SK-N-SH treated with all-trans-retinoic acid at 6 μM for 48 hours (cell line): ENCODE results near the gene CLINT1.
A peak's percentile ranks its signal among the peaks of the same experiment; 100 is the strongest.

Source experiments
- ATAC-seq: fragments of 200-7000 bp; cut with Tn5 transposase; 3 replicates; pipeline ENCODE4 v1.9.1; 2020; ENCODE audit warnings: mild to moderate bottlenecking, moderate library complexity
- ARNTL ChIP-seq: fragments of 450-650 bp; formaldehyde crosslinking; IDR thresholded peaks from 2 replicates; pipeline ENCODE4 v1.5.0; 2020; ENCODE audit warnings: low read depth, mild to moderate bottlenecking, moderate library complexity, borderline replicate concordance
- BACH2 ChIP-seq: fragments of 250-450 bp; sonication (Bioruptor Pico); IDR thresholded peaks from 2 replicates; pipeline ENCODE4 v1.9.0; 2021; ENCODE audit warnings: mild to moderate bottlenecking, borderline replicate concordance
- CSDC2 ChIP-seq: fragments of 250-450 bp; sonication (Bioruptor Pico); IDR thresholded peaks from 2 replicates; pipeline ENCODE4 v1.5.0; 2020; ENCODE audit warnings: mild to moderate bottlenecking, moderate library complexity
- CSRNP3 ChIP-seq: fragments of 250-450 bp; sonication (Bioruptor Pico); IDR thresholded peaks from 2 replicates; pipeline ENCODE4 v1.5.1; 2021; ENCODE audit warnings: mild to moderate bottlenecking, moderate library complexity
- ESRRG ChIP-seq: fragments of 250-450 bp; sonication (Bioruptor Pico); IDR thresholded peaks from 2 replicates; pipeline ENCODE4 v1.6.1; 2021; ENCODE audit warnings: mild to moderate bottlenecking
- GLIS3 ChIP-seq: fragments of 250-450 bp; sonication (Bioruptor Pico); IDR thresholded peaks from 2 replicates; pipeline ENCODE4 v1.5.0; 2020; ENCODE audit warnings: mild to moderate bottlenecking, moderate library complexity
- ISL1 ChIP-seq: fragments of 250-450 bp; sonication (Bioruptor Pico); IDR thresholded peaks from 2 replicates; pipeline ENCODE4 v2.1.2; 2022; ENCODE audit warnings: mild to moderate bottlenecking, moderate library complexity
- PATZ1 ChIP-seq: fragments of 250-450 bp; sonication (Bioruptor Pico); IDR thresholded peaks from 2 replicates; pipeline ENCODE4 v1.8.0; 2020; ENCODE audit warnings: mild to moderate bottlenecking, moderate library complexity, borderline replicate concordance
- POU6F1 ChIP-seq: fragments of 250-450 bp; sonication (Bioruptor Pico); IDR thresholded peaks from 2 replicates; pipeline ENCODE4 v1.8.0; 2021; ENCODE audit warnings: low read depth, mild to moderate bottlenecking, moderate library complexity, borderline replicate concordance
- PPARA ChIP-seq: fragments of 250-450 bp; sonication (Bioruptor Pico); IDR thresholded peaks from 2 replicates; pipeline ENCODE4 v1.5.0; 2020; ENCODE audit warnings: mild to moderate bottlenecking, borderline replicate concordance
- RARB ChIP-seq: fragments of 250-450 bp; sonication (Bioruptor Pico); IDR thresholded peaks from 2 replicates; pipeline ENCODE4 v1.8.0; 2021; ENCODE audit warnings: mild to moderate bottlenecking, moderate library complexity
- SNAI2 ChIP-seq: fragments of 250-450 bp; sonication (Bioruptor Pico); IDR thresholded peaks from 2 replicates; pipeline ENCODE4 v1.5.0; 2020; ENCODE audit warnings: mild to moderate bottlenecking, moderate library complexity
- TCF4 ChIP-seq: fragments of 250-450 bp; sonication (Bioruptor Pico); IDR thresholded peaks from 2 replicates; pipeline ENCODE4 v1.8.0; 2021; ENCODE audit warnings: mild to moderate bottlenecking, moderate library complexity, borderline replicate concordance
- TOX ChIP-seq: fragments of 250-450 bp; sonication (Bioruptor Pico); IDR thresholded peaks from 2 replicates; pipeline ENCODE4 v1.8.0; 2021; ENCODE audit warnings: mild to moderate bottlenecking, moderate library complexity, borderline replicate concordance
- TSHZ2 ChIP-seq: fragments of 250-450 bp; sonication (Bioruptor Pico); IDR thresholded peaks from 2 replicates; pipeline ENCODE4 v1.5.0; 2020; ENCODE audit warnings: mild to moderate bottlenecking, moderate library complexity
- ZC3H10 ChIP-seq: fragments of 250-450 bp; sonication (Bioruptor Pico); IDR thresholded peaks from 2 replicates; pipeline ENCODE4 v1.5.1; 2021; ENCODE audit warnings: mild to moderate bottlenecking, moderate library complexity
- ZFP3 ChIP-seq: fragments of 250-450 bp; sonication (Bioruptor Pico); IDR thresholded peaks from 2 replicates; pipeline ENCODE4 v1.5.0; 2020; ENCODE audit warnings: mild to moderate bottlenecking, moderate library complexity
- ZFP30 ChIP-seq: fragments of 450-650 bp; formaldehyde crosslinking; IDR thresholded peaks from 2 replicates; pipeline ENCODE4 v1.5.0; 2022; ENCODE audit warnings: mild to moderate bottlenecking, moderate library complexity
- ZNF565 ChIP-seq: fragments of 450-650 bp; formaldehyde crosslinking; conservative IDR thresholded peaks from 2 replicates; pipeline ENCODE4 v1.5.0; 2020; ENCODE audit warnings: low read depth, mild to moderate bottlenecking, moderate library complexity
- ZNF70 ChIP-seq: fragments of 450-650 bp; formaldehyde crosslinking; IDR thresholded peaks from 2 replicates; pipeline ENCODE4 v1.5.0; 2020; ENCODE audit warnings: mild to moderate bottlenecking, moderate library complexity
- ZNF8 ChIP-seq: fragments of 450-650 bp; formaldehyde crosslinking; IDR thresholded peaks from 2 replicates; pipeline ENCODE4 v1.5.0; 2020; ENCODE audit warnings: mild to moderate bottlenecking, moderate library complexity
- TF ChIP-seq, protein P1 (sequence below): fragments of 250-450 bp; sonication (Bioruptor Pico); IDR thresholded peaks from 2 replicates; pipeline ENCODE4 v1.5.1; 2020; ENCODE audit warnings: low read depth, mild to moderate bottlenecking, moderate library complexity

CLINT1 gene

DNA sequence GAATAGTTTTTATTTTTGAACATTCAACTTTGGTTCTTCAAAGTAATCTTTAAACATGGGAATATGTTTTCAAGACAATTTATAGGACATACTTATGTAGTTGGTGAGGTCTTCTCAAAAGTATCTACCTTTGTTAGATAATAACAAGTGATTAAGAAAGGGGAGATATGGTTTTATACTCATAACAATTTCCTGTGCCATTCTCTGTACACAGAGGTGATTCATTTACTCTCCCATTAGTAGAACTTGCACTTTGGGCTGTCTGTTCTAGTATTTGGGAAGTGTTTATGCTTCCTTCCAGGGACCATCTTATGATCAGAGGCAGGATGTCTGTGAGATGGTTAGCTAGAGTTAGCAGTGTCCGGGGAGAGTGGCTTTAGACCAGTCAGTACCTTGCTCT, 100.2 kb downstream of the CLINT1 start:
- TF ChIP-seq ZNF565 (CRISPR knock-in tag) (no peak), CSRNP3 (no peak), TOX (no peak), ZC3H10 (no peak), BACH2 (CRISPR knock-in tag) (no peak), ISL1 (no peak), ZNF70 (CRISPR knock-in tag) (no peak), SNAI2 (CRISPR knock-in tag) (no peak), PPARA (CRISPR knock-in tag) (no peak), TCF4 (CRISPR knock-in tag) (no peak), TSHZ2 (CRISPR knock-in tag) (no peak), PATZ1 (CRISPR knock-in tag) (no peak), ZNF8 (no peak), ZFP3 (CRISPR knock-in tag) (no peak), POU6F1 (CRISPR knock-in tag) (no peak), RARB (CRISPR knock-in tag) (no peak), CSDC2 (CRISPR knock-in tag) (no peak)
- TF ChIP-seq, protein P1, sequence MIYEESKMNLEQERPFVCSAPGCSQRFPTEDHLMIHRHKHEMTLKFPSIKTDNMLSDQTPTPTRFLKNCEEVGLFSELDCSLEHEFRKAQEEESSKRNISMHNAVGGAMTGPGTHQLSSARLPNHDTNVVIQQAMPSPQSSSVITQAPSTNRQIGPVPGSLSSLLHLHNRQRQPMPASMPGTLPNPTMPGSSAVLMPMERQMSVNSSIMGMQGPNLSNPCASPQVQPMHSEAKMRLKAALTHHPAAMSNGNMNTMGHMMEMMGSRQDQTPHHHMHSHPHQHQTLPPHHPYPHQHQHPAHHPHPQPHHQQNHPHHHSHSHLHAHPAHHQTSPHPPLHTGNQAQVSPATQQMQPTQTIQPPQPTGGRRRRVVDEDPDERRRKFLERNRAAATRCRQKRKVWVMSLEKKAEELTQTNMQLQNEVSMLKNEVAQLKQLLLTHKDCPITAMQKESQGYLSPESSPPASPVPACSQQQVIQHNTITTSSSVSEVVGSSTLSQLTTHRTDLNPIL: no peak
- no peak for ATAC-seq

GRCh38 chr5:157756122-157756521, 102.8 kb downstream of the CLINT1 start:
- TF ChIP-seq PATZ1 (CRISPR knock-in tag): no peak
- ATAC-seq: no peak

- ATAC-seq: peak; percentile 78
- TF ChIP-seq ZNF565 (CRISPR knock-in tag) (no peak), GLIS3 (CRISPR knock-in tag) (no peak), BACH2 (CRISPR knock-in tag) (no peak), ARNTL (CRISPR knock-in tag) (no peak), ZNF70 (CRISPR knock-in tag) (no peak), ZFP3 (CRISPR knock-in tag) (no peak), PATZ1 (CRISPR knock-in tag) (no peak), CSDC2 (CRISPR knock-in tag) (no peak), ISL1 (no peak), TOX (no peak), ZFP30 (CRISPR knock-in tag) (no peak), TSHZ2 (CRISPR knock-in tag) (no peak), PPARA (CRISPR knock-in tag) (no peak), ZC3H10 (no peak), TCF4 (CRISPR knock-in tag) (no peak), ESRRG (no peak)
Measured at GRCh38 chr5:157750320-157750719, 108.6 kb downstream of the CLINT1 start.
